Vagina (tissue), 2 donors: Measurements from ENCODE around the gene GSPT1. TPM values are rescaled to one million over a fixed set of nuclear protein-coding genes. Genes with fewer than 3 reads are reported as not detected.

Source experiments
- DNase-seq, 2 donors: peaks; one replicate each; pipeline ENCODE4 v3.0.0-alpha.2; 2017; ENCODE audit errors: extremely low spot score in 2 of 2
- H3K27ac ChIP-seq: fragments of 200-600 bp; sonication (generic); one replicate; pipeline ENCODE4 v1.5.1; 2019
- H3K27me3 ChIP-seq: fragments of 200-600 bp; sonication (generic); one replicate; pipeline ENCODE4 v1.5.1; 2019
- H3K36me3 ChIP-seq, 2 donors: fragments of 200-600 bp; sonication (generic); one replicate each; pipeline ENCODE4 v1.5.1; 2017 to 2019
- H3K4me1 ChIP-seq: fragments of 200-600 bp; sonication (generic); one replicate; pipeline ENCODE4 v1.5.1; 2019
- H3K4me3 ChIP-seq, 2 donors: fragments of 200-600 bp; sonication (generic); 1 replicate in 1 of 2; 2 replicates in 1 of 2; pipeline ENCODE4 v1.5.1; 2016 to 2019
- H3K9me3 ChIP-seq: fragments of 200-600 bp; sonication (generic); one replicate; pipeline ENCODE4 v1.5.1; 2019
- CTCF ChIP-seq, 3 experiments: fragments of 450-650 bp in 2 of 3; fragments of 200-600 bp in 1 of 3; sonication (generic) in 1 of 3; IDR thresholded peaks; one replicate each; pipeline ENCODE4 v1.5.1; 2017 to 2019; ENCODE audit warnings: antibody characterized with exemption in 3 of 3, mild to moderate bottlenecking in 2 of 3, moderate library complexity in 2 of 3
- POLR2A ChIP-seq, 2 donors: fragments of 450-650 bp; IDR thresholded peaks; one replicate each; pipeline ENCODE4 v1.6.1; 2017; ENCODE audit warnings: antibody characterized with exemption in 2 of 2, mild to moderate bottlenecking in 2 of 2, moderate library complexity in 2 of 2
- POLR2AphosphoS5 ChIP-seq, 2 donors: sonication (generic); formaldehyde crosslinking; IDR thresholded peaks; one replicate each; pipeline ENCODE4 v1.9.0; 2017; ENCODE audit warnings: antibody characterized with exemption in 2 of 2, mild to moderate bottlenecking in 2 of 2, low read depth in 1 of 2; ENCODE audit not compliant: insufficient read depth in 1 of 2
- intact Hi-C: fragments of 100-400 bp; cut with DNase I; formaldehyde crosslinking; loops from one replicate; pipeline ENCODE4 v1.15.1; 2023
- total RNA-seq: library from RNA; depleted of rRNA; stranded (reverse); fragments of >200 nt; gene quantifications from one replicate; pipeline ENCODE4 v1.2.3, GENCODE V29; 2016

The GSPT1 gene
- total RNA-seq, 1 donor from 2014 or later: 56.0 TPM

GRCh38 chr16:11896486-11897176 lies 19.1 kb downstream of the GSPT1 start:
- intact Hi-C loops: no loop called here
- DNase-seq: no peak
- Histone ChIP-seq H3K4me3 (no peak overlapping the region), H3K27ac (no peak overlapping the region), H3K4me1 (peaks cover 18% of the 10 kb centered on the region), H3K9me3 (no peaks in the 10 kb centered on the region), H3K27me3 (no peaks in the 10 kb centered on the region), H3K36me3 (peaks cover 0 to 10% of the 10 kb centered on the region in 2 donors)
- TF ChIP-seq CTCF (IDR thresholded peaks at IDR 0.05) (no peak), POLR2A (IDR thresholded peaks at IDR 0.05) (no peak), POLR2AphosphoS5 (IDR thresholded peaks at IDR 0.05; ENCODE audit: insufficient read depth in 1 of 2, low read depth in 1 of 2) (no peak)

- no peak for TF ChIP-seq CTCF (IDR thresholded peaks at IDR 0.05)
- no peak for TF ChIP-seq POLR2AphosphoS5 (IDR thresholded peaks at IDR 0.05; ENCODE audit: insufficient read depth in 1 of 2, low read depth in 1 of 2)
- no peak for TF ChIP-seq POLR2A (IDR thresholded peaks at IDR 0.05)
- no peak overlapping the region for H3K27ac ChIP-seq
- no peaks in the 10 kb centered on the region for H3K27me3 ChIP-seq
- intact Hi-C loops: no loop called here
- no peak for DNase-seq
- H3K4me1 ChIP-seq: no peaks in the 10 kb centered on the region
- peaks cover 0 to 27% of the 10 kb centered on the region in 2 donors for H3K36me3 ChIP-seq
- no peaks in the 10 kb centered on the region for H3K9me3 ChIP-seq
- H3K4me3 ChIP-seq: no peak overlapping the region
Measured at GRCh38 chr16:11893571-11893970, 22.2 kb downstream of the GSPT1 start.

- H3K4me3 ChIP-seq: no peak overlapping the region
- no peak for DNase-seq
- peaks cover 0 to 35% of the 10 kb centered on the region in 2 donors for H3K36me3 ChIP-seq
- H3K27ac ChIP-seq: no peak overlapping the region
- H3K4me1 ChIP-seq: no peaks in the 10 kb centered on the region
- H3K27me3 ChIP-seq: no peaks in the 10 kb centered on the region
- TF ChIP-seq CTCF (IDR thresholded peaks at IDR 0.05) (no peak), POLR2A (IDR thresholded peaks at IDR 0.05) (no peak), POLR2AphosphoS5 (IDR thresholded peaks at IDR 0.05; ENCODE audit: insufficient read depth in 1 of 2, low read depth in 1 of 2) (no peak)
- H3K9me3 ChIP-seq: no peaks in the 10 kb centered on the region
- intact Hi-C loops: no loop called here
Measured at GRCh38 chr16:11892761-11893160, 23.0 kb downstream of the GSPT1 start.

- Histone ChIP-seq H3K27me3 (no peaks in the 10 kb centered on the region), H3K36me3 (peaks cover 0 to 59% of the 10 kb centered on the region in 2 donors), H3K27ac (no peak overlapping the region), H3K4me1 (no peaks in the 10 kb centered on the region), H3K4me3 (no peak overlapping the region), H3K9me3 (no peaks in the 10 kb centered on the region)
- DNase-seq: no peak
- intact Hi-C loops: no loop called here
- TF ChIP-seq CTCF (IDR thresholded peaks at IDR 0.05) (no peak), POLR2AphosphoS5 (IDR thresholded peaks at IDR 0.05; ENCODE audit: insufficient read depth in 1 of 2, low read depth in 1 of 2) (no peak), POLR2A (IDR thresholded peaks at IDR 0.05) (no peak)
Measured at GRCh38 chr16:11890231-11890965, 25.4 kb downstream of the GSPT1 start.

- H3K36me3 ChIP-seq: peaks cover 4 to 69% of the 10 kb centered on the region in 2 donors
- H3K27me3 ChIP-seq: no peaks in the 10 kb centered on the region
- H3K4me1 ChIP-seq: no peaks in the 10 kb centered on the region
- intact Hi-C loops: no loop called here
- no peak overlapping the region for H3K4me3 ChIP-seq
- no peak for DNase-seq
- TF ChIP-seq CTCF (IDR thresholded peaks at IDR 0.05) (no peak), POLR2AphosphoS5 (IDR thresholded peaks at IDR 0.05; ENCODE audit: insufficient read depth in 1 of 2, low read depth in 1 of 2) (no peak), POLR2A (IDR thresholded peaks at IDR 0.05) (no peak)
- no peak overlapping the region for H3K27ac ChIP-seq
- no peaks in the 10 kb centered on the region for H3K9me3 ChIP-seq
Measured at GRCh38 chr16:11886881-11887280, 28.9 kb downstream of the GSPT1 start.
